BLaER1 (cell line): ENCODE results near the gene PARD3.

Experiments used
- H3K27ac ChIP-seq: shearing (Covaris generic); formaldehyde crosslinking; 2 replicates; pipeline ENCODE4 v1.8.1; 2022
- H3K27me3 ChIP-seq: shearing (Covaris generic); formaldehyde crosslinking; 2 replicates; pipeline ENCODE4 v1.8.1; 2022
- H3K36me3 ChIP-seq: shearing (Covaris generic); formaldehyde crosslinking; 2 replicates; pipeline ENCODE4 v1.8.1; 2022
- H3K4me1 ChIP-seq: shearing (Covaris generic); formaldehyde crosslinking; 2 replicates; pipeline ENCODE4 v1.8.1; 2022
- H3K4me2 ChIP-seq: shearing (Covaris generic); formaldehyde crosslinking; 2 replicates; pipeline ENCODE4 v1.8.1; 2022
- H3K4me3 ChIP-seq: shearing (Covaris generic); formaldehyde crosslinking; 2 replicates; pipeline ENCODE4 v1.8.1; 2022
- H3K9ac ChIP-seq: shearing (Covaris generic); formaldehyde crosslinking; 2 replicates; pipeline ENCODE4 v1.8.1; 2022
- H3K9me3 ChIP-seq: shearing (Covaris generic); formaldehyde crosslinking; 2 replicates; pipeline ENCODE4 v1.8.1; 2022
- H4K20me1 ChIP-seq: shearing (Covaris generic); formaldehyde crosslinking; 2 replicates; pipeline ENCODE4 v1.8.1; 2022
- Cebpa-rat ChIP-seq: shearing (Covaris generic); IDR thresholded peaks from 2 replicates; pipeline ENCODE4 v1.8.1; 2022

PARD3 gene

GRCh38 chr10:34486008-34486407 lies 329.1 kb downstream of the PARD3 start:
- Histone ChIP-seq H3K36me3 (peaks cover 17% of the 10 kb centered on the region; the same call in 1 of the 2 replicates), H3K9ac (no peak overlapping the region), H3K27ac (no peak overlapping the region), H4K20me1 (0 out of 2 replicates have a peak, but pooled peaks cover 4% of the 10 kb centered on the region), H3K4me2 (no peak overlapping the region), H3K4me1 (no peaks in the 10 kb centered on the region), H3K4me3 (no peak overlapping the region), H3K9me3 (no peaks in the 10 kb centered on the region), H3K27me3 (no peaks in the 10 kb centered on the region)
- TF ChIP-seq Cebpa-rat: no peak

DNA sequence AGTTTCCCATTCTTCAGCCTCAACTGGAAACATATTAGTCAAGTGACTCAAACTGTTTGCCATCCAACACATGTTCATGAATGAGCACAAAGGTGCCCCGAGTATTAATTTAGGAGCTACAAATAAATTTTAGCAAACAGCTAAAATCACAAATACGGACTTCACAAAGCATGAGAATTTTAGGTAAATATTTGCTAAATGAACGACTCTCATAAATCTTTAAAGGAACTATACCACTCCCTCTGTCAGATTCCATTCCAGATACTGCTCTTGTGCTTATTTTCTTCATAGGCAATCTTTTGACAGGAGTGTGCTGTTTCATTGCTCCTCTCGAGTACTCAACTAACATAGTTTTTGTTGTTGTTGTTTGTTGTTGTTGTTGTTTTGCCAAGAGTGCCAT lies 330.9 kb downstream of the PARD3 start:
- H4K20me1 ChIP-seq: peaks cover 10% of the 10 kb centered on the region; the same call in 1 of the 2 replicates
- H3K4me1 ChIP-seq: no peaks in the 10 kb centered on the region
- H3K4me3 ChIP-seq: no peak overlapping the region
- no peaks in the 10 kb centered on the region for H3K27me3 ChIP-seq
- no peak for TF ChIP-seq Cebpa-rat
- H3K4me2 ChIP-seq: no peak overlapping the region
- no peak overlapping the region for H3K27ac ChIP-seq
- H3K36me3 ChIP-seq: peaks cover 14% of the 10 kb centered on the region; the same call in 1 of the 2 replicates
- no peak overlapping the region for H3K9ac ChIP-seq
- H3K9me3 ChIP-seq: no peaks in the 10 kb centered on the region

- Histone ChIP-seq H3K36me3 (no peaks in the 10 kb centered on the region), H3K9me3 (no peaks in the 10 kb centered on the region), H4K20me1 (peaks cover 6% of the 10 kb centered on the region; the same call in 1 of the 2 replicates), H3K4me2 (no peak overlapping the region), H3K4me1 (no peaks in the 10 kb centered on the region), H3K9ac (no peak overlapping the region), H3K27me3 (no peaks in the 10 kb centered on the region), H3K27ac (no peak overlapping the region), H3K4me3 (no peak overlapping the region)
- TF ChIP-seq Cebpa-rat: no peak
Measured at GRCh38 chr10:34480345-34480744, 334.8 kb downstream of the PARD3 start.

GRCh38 chr10:34479520-34480179 lies 335.4 kb downstream of the PARD3 start:
- Histone ChIP-seq H3K4me2 (no peak overlapping the region), H3K9ac (no peak overlapping the region)
- no peak for TF ChIP-seq Cebpa-rat

DNA sequence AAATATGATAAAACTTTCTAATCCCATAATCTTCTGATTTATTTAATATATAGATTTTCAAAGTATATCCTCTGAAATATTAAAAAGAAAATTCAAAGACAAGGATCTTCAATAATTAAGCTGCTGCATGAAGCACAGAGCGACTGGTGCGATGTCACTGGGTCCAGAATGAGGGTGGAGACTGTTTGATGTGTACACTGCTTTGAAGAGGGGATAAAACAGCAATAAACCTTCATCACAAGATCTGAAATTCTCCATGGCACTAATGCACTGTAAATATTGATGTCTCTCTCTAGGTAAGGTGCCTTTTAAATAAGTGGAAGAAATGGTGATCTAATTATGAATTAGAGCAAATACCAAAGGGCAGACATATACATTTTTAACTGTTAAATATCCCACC lies 337.8 kb downstream of the PARD3 start:
- H3K4me1 ChIP-seq: no peaks in the 10 kb centered on the region
- TF ChIP-seq Cebpa-rat: no peak
- no peaks in the 10 kb centered on the region for H3K9me3 ChIP-seq
- H3K27me3 ChIP-seq: no peaks in the 10 kb centered on the region
- H3K27ac ChIP-seq: no peak overlapping the region
- H3K4me2 ChIP-seq: no peak overlapping the region
- peaks cover 6% of the 10 kb centered on the region; the same call in 1 of the 2 replicates for H4K20me1 ChIP-seq
- no peak overlapping the region for H3K9ac ChIP-seq
- H3K4me3 ChIP-seq: no peak overlapping the region
- no peaks in the 10 kb centered on the region for H3K36me3 ChIP-seq

More at GRCh38 chr10:34479520-34480179, 335.4 kb downstream of the PARD3 start:
- Histone ChIP-seq H3K27ac (no peak overlapping the region), H3K27me3 (no peaks in the 10 kb centered on the region), H3K4me3 (no peak overlapping the region), H3K36me3 (no peaks in the 10 kb centered on the region), H3K9me3 (no peaks in the 10 kb centered on the region), H4K20me1 (peaks cover 6% of the 10 kb centered on the region; the same call in 1 of the 2 replicates), H3K4me1 (no peaks in the 10 kb centered on the region)

- no peak for TF ChIP-seq Cebpa-rat
- Histone ChIP-seq H3K9ac (no peak overlapping the region), H3K4me2 (no peak overlapping the region), H3K9me3 (no peaks in the 10 kb centered on the region), H3K4me1 (no peaks in the 10 kb centered on the region), H3K36me3 (no peaks in the 10 kb centered on the region), H3K4me3 (no peak overlapping the region), H3K27ac (no peak overlapping the region), H4K20me1 (peaks cover 6% of the 10 kb centered on the region; the same call in 1 of the 2 replicates), H3K27me3 (no peaks in the 10 kb centered on the region)
Measured at GRCh38 chr10:34476608-34477007, 338.5 kb downstream of the PARD3 start.

DNA sequence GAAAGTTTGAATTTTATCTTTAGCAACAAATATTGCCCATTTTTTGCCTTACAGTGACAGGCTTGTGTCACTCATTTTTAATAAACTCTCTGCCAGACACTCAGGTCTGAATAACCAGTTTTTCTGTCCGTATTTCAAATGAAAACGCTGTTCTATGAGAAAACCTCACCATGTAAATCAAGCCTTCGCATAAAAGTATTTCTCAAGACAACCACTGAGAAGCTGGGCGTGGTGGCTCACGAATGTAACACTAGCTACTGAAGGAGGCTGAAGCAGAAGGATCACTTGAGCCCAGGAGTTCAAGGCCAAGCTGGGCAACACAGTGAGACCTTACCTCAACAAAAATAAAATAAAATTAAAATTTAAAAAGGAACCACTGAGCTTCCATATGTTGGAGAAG lies 339.3 kb downstream of the PARD3 start:
- TF ChIP-seq Cebpa-rat: no peak
- Histone ChIP-seq H3K27ac (no peak overlapping the region), H4K20me1 (peaks cover 6% of the 10 kb centered on the region; the same call in 1 of the 2 replicates), H3K4me2 (no peak overlapping the region), H3K4me1 (no peaks in the 10 kb centered on the region), H3K4me3 (no peak overlapping the region), H3K36me3 (no peaks in the 10 kb centered on the region), H3K9me3 (no peaks in the 10 kb centered on the region), H3K27me3 (no peaks in the 10 kb centered on the region), H3K9ac (no peak overlapping the region)

- Histone ChIP-seq H3K9me3 (no peaks in the 10 kb centered on the region), H4K20me1 (peaks cover 6% of the 10 kb centered on the region; the same call in 1 of the 2 replicates), H3K27me3 (no peaks in the 10 kb centered on the region), H3K4me2 (no peak overlapping the region), H3K36me3 (peaks cover 1% of the 10 kb centered on the region), H3K27ac (no peak overlapping the region), H3K4me3 (no peak overlapping the region), H3K9ac (no peak overlapping the region), H3K4me1 (no peaks in the 10 kb centered on the region)
- no peak for TF ChIP-seq Cebpa-rat
Measured at GRCh38 chr10:34475274-34475646, 339.8 kb downstream of the PARD3 start.

DNA sequence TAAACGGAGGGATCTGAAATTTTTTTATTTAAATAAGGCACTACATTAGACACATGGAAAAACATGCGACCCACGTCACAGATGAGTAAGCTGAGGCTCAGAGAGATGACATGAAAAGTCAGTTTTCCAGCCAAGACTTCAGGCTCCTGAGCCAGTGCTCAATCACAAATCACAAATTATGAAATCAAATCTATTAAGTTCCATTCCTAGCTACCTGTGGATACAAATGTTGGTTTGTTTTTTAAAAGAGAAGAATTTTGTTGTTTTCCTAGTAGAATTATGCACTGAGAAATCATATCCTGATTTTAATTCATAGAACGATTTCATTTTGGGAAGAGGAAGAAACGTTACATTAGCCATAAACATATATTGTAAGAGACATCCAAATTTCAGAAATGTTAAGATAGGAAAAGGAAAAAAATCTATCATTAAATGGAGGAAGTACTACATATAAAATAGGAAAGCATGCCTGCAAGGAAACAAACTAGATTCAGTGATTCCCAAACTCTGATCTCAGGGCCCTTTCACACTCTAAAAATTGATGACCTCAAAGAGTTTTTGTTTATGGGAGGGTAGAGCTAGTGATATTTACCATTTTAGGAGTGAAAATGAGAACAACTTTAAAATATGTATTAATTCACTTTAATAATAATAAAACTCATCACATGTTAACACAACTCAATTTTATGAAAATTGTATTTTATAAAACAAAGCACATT lies 340.4 kb downstream of the PARD3 start:
- H3K9ac ChIP-seq: no peak overlapping the region
- H3K4me2 ChIP-seq: no peak overlapping the region
- H4K20me1 ChIP-seq: peaks cover 2% of the 10 kb centered on the region; the same call in 1 of the 2 replicates
- no peaks in the 10 kb centered on the region for H3K27me3 ChIP-seq
- H3K9me3 ChIP-seq: no peaks in the 10 kb centered on the region
- no peak overlapping the region for H3K27ac ChIP-seq
- no peak overlapping the region for H3K4me3 ChIP-seq
- no peaks in the 10 kb centered on the region for H3K4me1 ChIP-seq
- H3K36me3 ChIP-seq: peaks cover 7% of the 10 kb centered on the region
- TF ChIP-seq Cebpa-rat: no peak

DNA sequence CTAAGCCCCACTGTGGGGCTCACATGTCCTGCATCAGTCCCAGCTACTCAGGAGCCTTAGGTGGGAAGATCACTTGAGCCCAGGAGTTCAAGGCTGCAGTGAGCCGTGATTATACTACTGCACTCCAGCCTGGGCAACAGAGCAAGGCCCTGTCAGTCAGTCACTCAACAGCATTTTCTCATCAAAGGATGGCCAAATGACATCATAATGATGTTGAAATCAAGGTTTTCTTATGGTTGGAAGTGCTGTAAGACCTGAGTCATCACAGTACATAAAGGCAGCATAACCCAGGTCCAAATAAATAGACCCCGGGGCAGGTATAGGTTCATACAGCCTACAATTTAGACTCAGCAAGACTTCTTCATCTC lies 341.1 kb downstream of the PARD3 start:
- H3K4me2 ChIP-seq: no peak overlapping the region
- no peak overlapping the region for H3K4me3 ChIP-seq
- TF ChIP-seq Cebpa-rat: no peak
- H3K36me3 ChIP-seq: peaks cover 10% of the 10 kb centered on the region
- no peaks in the 10 kb centered on the region for H3K9me3 ChIP-seq
- no peaks in the 10 kb centered on the region for H4K20me1 ChIP-seq
- H3K9ac ChIP-seq: no peak overlapping the region
- no peaks in the 10 kb centered on the region for H3K27me3 ChIP-seq
- H3K27ac ChIP-seq: no peak overlapping the region
- no peaks in the 10 kb centered on the region for H3K4me1 ChIP-seq
